ENCODE measurements around the gene TRIM7. TPM values are rescaled to one million over a fixed set of nuclear protein-coding genes. Genes with fewer than 3 reads are reported as not detected.

TRIM7 gene
- total RNA-seq, 1 experiment from 2014 or later, result 30.2 TPM

GRCh38 chr5:181245427-181246275 lies 40.7 kb upstream of the TRIM7 start:
- H2AFZ ChIP-seq (ENCODE audit: low read depth, low read length, poor library complexity, severe bottlenecking), result no peak overlapping the region
- no peaks in the 10 kb centered on the region for H3K9me3 ChIP-seq (ENCODE audit: control insufficient read depth in 1 of 2, insufficient read depth in 1 of 2, low read depth in 1 of 2, low read length in 2 of 2)
- peak overlapping the region; percentile 88 to 92 for H3K4me3 ChIP-seq (replicated peaks in 1 of 2; ENCODE audit: low read depth in 1 of 2, low read length in 2 of 2)
- ATAC-seq, result peak; percentile 8
- BruUV-seq (replicated peaks), result no TSS peak
- H3K4me2 ChIP-seq (ENCODE audit: low read length), result peak overlapping the region; percentile 98
- intact Hi-C loops (cut with micrococcal nuclease), result no loop called here
- H3K9me2 ChIP-seq (ENCODE audit: insufficient read depth), result no peaks in the 10 kb centered on the region
- peak overlapping the region; percentile 96 for H3K27ac ChIP-seq (ENCODE audit: low read depth, low read length)
- peak overlapping the region; percentile 93 for H3K9ac ChIP-seq (ENCODE audit: low read length)
- no peaks in the 10 kb centered on the region for H3K27me3 ChIP-seq (ENCODE audit: insufficient read depth, low read length)
- peaks cover 24 to 56% of the 10 kb centered on the region in 2 experiments for H3K4me1 ChIP-seq (ENCODE audit: control insufficient read depth in 1 of 2, insufficient read depth in 2 of 2, low read length in 2 of 2)
- peak; percentile 37 for TF ChIP-seq POLR2A (IDR thresholded peaks at IDR 0.05; ENCODE audit: borderline replicate concordance, extremely low read depth, insufficient read depth, insufficient read length)
- no peak for TF ChIP-seq FOSL1 (IDR thresholded peaks at IDR 0.05; ENCODE audit: low read depth)
- peaks cover 13 to 39% of the 10 kb centered on the region in 2 experiments for H3K36me3 ChIP-seq (ENCODE audit: control insufficient read depth in 1 of 2, insufficient read depth in 2 of 2, low read length in 2 of 2)
- H4K20me1 ChIP-seq (ENCODE audit: insufficient read depth), result peaks cover 12% of the 10 kb centered on the region; the same call in 1 of the 2 replicates
- H3K79me2 ChIP-seq (ENCODE audit: insufficient read depth, low read length), result peaks cover 90% of the 10 kb centered on the region
- ChIA-PET RAD21 (ENCODE audit: low non-redundant PET in 1 of 2, low total read pairs in 2 of 2, uncharacterized antibody in 2 of 2, unreplicated experiment in 2 of 2) (no interaction called here), CTCF (interaction anchor here (1.8 kb wide), 1 partner anchor 15 kb away, joined by 4 read pairs; the partner anchor contains the start of gene TRIM52), POLR2A (interaction anchor here (0.9 to 3.6 kb wide), 5 partner anchors 10 to 38 kb away, joined by 4 to 19 read pairs (median 6); partner anchors contain the start of genes TRIM41 and TRIM52)
- no peak for DNase-seq (ENCODE audit: low read depth, low spot score)

GRCh38 chr5:181243564-181244343 lies 38.8 kb upstream of the TRIM7 start, which contains the start of gene RACK1:
Gene RACK1, minus strand, starts transcription at chr5:181243906. Its CDS starts 106 bp downstream, at chr5:181243800.
- H3K4me2 ChIP-seq (ENCODE audit: low read length), result peak within 1 kb of the TSS; percentile 98
- H3K79me2 ChIP-seq (ENCODE audit: insufficient read depth, low read length), result peaks cover 90% of the 10 kb centered on the region
- TF ChIP-seq ZFX (IDR thresholded peaks at IDR 0.05) (peak; percentile 87), YY1 (IDR thresholded peaks at IDR 0.05; ENCODE audit: extremely low read depth, insufficient replicate concordance, low read depth, low read length) (peak; percentile 99), POLR2AphosphoS5 (IDR thresholded peaks at IDR 0.05; ENCODE audit: low read depth, low read length) (peak; percentile 96), TCF7L2 (IDR thresholded peaks at IDR 0.05; ENCODE audit: borderline replicate concordance, extremely low read depth, insufficient read depth, insufficient read length) (peak; percentile 64), SIN3A (IDR thresholded peaks at IDR 0.05; ENCODE audit: low read depth) (no peak), POLR2A (IDR thresholded peaks at IDR 0.05; ENCODE audit: borderline replicate concordance, extremely low read depth, insufficient read depth, insufficient read length) (peak; percentile 77), CBX3 (IDR thresholded peaks at IDR 0.05; ENCODE audit: low read depth) (no peak), CTCF (IDR thresholded peaks at IDR 0.05 in 2 of 3, conservative IDR thresholded peaks at IDR 0.05 in 1 of 3; ENCODE audit: borderline replicate concordance in 1 of 3, insufficient read depth in 1 of 3, low read depth in 2 of 3, low read length in 2 of 3) (no peak), RAD21 (IDR thresholded peaks at IDR 0.05; ENCODE audit: low read depth) (no peak), SP1 (IDR thresholded peaks at IDR 0.05; ENCODE audit: low read depth) (no peak)
- BruUV-seq (replicated peaks), result no TSS peak
- H3K9me2 ChIP-seq (ENCODE audit: insufficient read depth), result no peaks in the 10 kb centered on the region
- ATAC-seq, result peak; percentile 66
- intact Hi-C loops (cut with micrococcal nuclease), result loop anchor here (1.0 kb wide), 1 partner anchor 20 kb away; the partner anchor contains the start of gene TRIM41
- ChIA-PET POLR2A (interaction anchor here (0.7 to 3.6 kb wide), 10 partner anchors 9 to 54 kb away, joined by 3 to 19 read pairs (median 4); partner anchors contain the start of genes TRIM41 and TRIM52), CTCF (interaction anchor here (0.8 to 1.8 kb wide), 2 partner anchors 17 to 52 kb away, joined by 3 to 4 read pairs; partner anchors contain the start of gene TRIM52), RAD21 (ENCODE audit: low non-redundant PET in 1 of 2, low total read pairs in 2 of 2, uncharacterized antibody in 2 of 2, unreplicated experiment in 2 of 2) (interaction anchor here in 1 of 2 experiments (0.6 kb wide), 1 partner anchor 1541 kb away, joined by 4 read pairs; no protein-coding TSS in a partner anchor)
- peaks cover 22% of the 10 kb centered on the region; the same call in 1 of the 2 replicates for H4K20me1 ChIP-seq (ENCODE audit: insufficient read depth)
- H3K27me3 ChIP-seq (ENCODE audit: insufficient read depth, low read length), result no peaks in the 10 kb centered on the region
- H3K36me3 ChIP-seq (ENCODE audit: control insufficient read depth in 1 of 2, insufficient read depth in 2 of 2, low read length in 2 of 2), result peaks cover 25 to 51% of the 10 kb centered on the region in 2 experiments
- H3K4me3 ChIP-seq (replicated peaks in 1 of 2; ENCODE audit: low read depth in 1 of 2, low read length in 2 of 2), result peak within 1 kb of the TSS; percentile 88 to 92
- no peak within 1 kb of the TSS for H2AFZ ChIP-seq (ENCODE audit: low read depth, low read length, poor library complexity, severe bottlenecking)
- H3K9me3 ChIP-seq (ENCODE audit: control insufficient read depth in 1 of 2, insufficient read depth in 1 of 2, low read depth in 1 of 2, low read length in 2 of 2), result no peaks in the 10 kb centered on the region
- peak; percentile 81 for DNase-seq (ENCODE audit: low read depth, low spot score)
- H3K27ac ChIP-seq (ENCODE audit: low read depth, low read length), result peak within 1 kb of the TSS; percentile 96
- peak within 1 kb of the TSS; percentile 93 for H3K9ac ChIP-seq (ENCODE audit: low read length)
- H3K4me1 ChIP-seq (ENCODE audit: control insufficient read depth in 1 of 2, insufficient read depth in 2 of 2, low read length in 2 of 2), result peaks cover 24 to 46% of the 10 kb centered on the region in 2 experiments

All from HCT116 (cell line).